Stimulated activated CD4-positive, alpha-beta T cell treated with anti-CD3 and anti-CD28 coated beads, Interleukin-1b, Interleukin-23, amount 100 ng/mL, for 24 hours (primary cell): ENCODE measurements around the gene VCP.

Experiments used
- DNase-seq, 4 experiments: peaks; one replicate each; pipeline ENCODE4 v3.0.0-alpha.2; 2020; ENCODE audit warnings: low read depth in 4 of 4, low spot score in 1 of 4

Gene VCP

DNA sequence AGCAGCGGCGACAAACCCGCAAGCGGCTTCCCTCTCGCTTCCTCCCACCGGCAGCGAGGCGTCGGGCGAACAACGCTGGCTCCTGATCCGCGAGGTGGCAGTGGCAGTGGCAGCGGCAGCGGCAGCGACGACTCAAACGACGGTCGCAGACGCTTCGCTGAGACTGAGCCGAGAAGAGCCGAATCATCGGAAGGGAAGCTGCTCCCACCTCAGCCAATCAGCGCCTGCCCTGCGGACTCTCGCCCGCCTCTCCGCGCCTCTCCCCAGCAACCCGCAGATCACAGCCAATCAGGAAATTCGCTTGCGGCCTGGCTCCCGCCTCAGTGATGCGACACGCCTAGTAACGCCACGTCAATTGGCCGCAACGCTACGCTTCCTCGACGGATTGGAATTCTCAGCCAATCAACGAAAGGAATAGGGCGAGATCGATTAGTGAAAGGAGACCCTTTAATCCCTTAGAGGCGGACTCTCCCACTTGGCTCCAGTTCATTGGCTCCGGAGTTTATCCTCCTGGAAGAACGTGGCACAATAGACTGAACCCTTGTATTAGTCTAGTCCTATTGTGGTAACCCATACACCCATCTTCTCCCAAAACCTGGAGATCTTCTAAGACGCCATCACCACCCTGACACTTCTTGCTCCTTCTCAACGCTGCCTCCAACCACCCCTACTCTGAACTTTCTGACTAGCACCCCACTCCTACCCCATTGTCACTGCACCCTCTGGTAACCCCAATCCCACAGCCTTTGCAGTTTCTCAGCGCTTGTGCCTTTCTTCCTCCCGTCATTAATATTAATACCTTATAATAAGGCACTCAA is at the start of gene VCP:
Gene VCP, minus strand, starts transcription at position 165 of the 818 bp plus-strand sequence. CDS start 272 bp downstream, outside the sequence.
- peak; percentile 76 to 94 (median 90) for DNase-seq

DNA sequence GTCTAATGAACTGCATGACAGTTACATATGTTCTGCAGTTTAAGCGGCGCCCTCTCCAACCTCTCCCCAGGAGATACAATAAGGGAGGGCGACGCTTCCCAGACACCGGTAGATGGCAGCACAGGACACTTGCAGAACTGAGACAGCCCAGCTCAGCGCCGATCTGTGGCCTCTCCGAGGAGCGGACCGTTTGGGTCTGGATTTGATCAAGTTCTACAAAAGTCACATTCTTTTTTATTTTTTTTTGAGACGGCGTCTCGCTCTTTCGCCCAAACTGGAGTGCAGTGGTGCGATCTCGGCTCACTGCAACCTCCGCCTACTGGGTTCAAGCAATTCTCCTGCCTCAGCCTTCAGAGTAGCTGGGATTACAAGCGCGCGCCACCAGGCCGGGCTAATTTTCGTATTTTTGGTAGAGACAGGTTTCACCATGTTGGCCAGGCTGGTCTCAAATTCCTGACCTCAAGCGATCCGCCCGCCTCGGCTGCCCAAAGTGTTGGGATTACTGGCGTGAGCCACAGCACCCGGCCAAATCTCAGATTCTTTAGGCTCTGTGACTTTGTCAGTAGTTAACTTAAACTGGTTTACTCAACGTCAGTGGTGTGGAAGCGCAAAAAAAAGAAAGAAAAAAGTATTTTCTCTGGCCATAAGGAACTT is 44.6 kb upstream of the VCP start:
- peak; percentile 78 to 80 (median 80) for DNase-seq

DNA sequence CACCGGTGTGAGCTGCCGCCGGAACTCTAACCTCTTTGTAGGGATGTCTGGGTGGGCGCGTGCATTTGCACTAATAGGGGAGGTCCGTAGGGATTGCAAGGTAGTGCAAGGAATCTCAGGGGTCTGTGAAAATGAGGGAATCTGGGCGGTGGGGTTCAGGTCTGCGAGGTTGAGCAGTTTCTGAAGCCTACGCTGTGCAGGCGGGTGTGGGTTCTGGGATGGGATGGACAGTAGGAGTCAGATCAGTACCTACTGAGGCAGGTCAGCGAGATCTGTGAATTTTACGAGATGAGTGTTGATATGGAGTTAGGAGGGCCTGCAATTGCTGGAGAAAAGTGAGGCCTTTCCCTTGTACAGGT is 44.1 kb upstream of the VCP start:
- no peak for DNase-seq

DNA sequence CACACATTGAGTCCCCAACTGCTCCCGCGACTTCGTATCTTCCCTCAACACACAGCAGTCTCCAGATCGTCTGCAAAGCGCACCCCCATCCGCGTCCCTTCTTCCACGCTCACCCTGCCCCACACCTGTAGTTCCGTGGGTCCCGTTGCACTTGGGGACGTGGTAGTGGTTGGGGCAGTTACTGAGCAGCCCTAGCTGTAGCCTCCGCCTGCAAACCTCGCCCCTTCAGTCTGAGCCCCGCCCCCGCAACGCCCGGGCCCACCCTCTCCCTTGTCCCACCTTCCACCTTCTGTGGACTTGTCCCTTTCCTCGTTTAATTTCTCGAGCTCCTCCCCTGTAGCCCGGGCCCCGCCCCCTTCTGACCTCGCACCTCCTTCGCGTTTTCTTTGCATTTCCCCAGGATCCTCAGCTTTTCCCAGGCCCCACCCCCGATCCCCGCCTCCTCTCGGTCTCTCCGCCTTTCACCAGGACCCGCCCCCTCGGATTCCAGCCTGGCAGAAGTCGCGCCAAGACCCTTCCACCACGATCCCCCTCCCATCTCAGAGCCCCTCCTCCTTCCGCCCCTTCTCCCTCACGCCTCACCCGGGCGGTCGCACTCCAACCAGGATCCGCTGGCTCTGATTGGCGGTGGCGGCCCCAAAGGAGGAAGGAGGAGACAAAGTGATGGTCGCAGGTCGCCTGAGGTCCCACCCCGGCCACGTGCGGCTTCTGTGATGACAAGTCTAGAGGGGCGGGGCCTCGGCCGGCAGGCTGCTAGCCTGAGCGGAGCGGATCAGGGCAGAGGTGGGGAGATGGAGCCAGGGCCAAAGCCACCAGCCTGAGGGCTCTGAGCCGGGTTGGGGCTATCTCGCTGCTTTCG is 43.5 kb upstream of the VCP start, which contains the start of gene ATOSB:
Gene ATOSB, minus strand, starts transcription at position 183 of the 859 bp plus-strand sequence. CDS start 7,588 bp downstream, outside the sequence.
- peak; percentile 77 to 90 (median 82) for DNase-seq

DNA sequence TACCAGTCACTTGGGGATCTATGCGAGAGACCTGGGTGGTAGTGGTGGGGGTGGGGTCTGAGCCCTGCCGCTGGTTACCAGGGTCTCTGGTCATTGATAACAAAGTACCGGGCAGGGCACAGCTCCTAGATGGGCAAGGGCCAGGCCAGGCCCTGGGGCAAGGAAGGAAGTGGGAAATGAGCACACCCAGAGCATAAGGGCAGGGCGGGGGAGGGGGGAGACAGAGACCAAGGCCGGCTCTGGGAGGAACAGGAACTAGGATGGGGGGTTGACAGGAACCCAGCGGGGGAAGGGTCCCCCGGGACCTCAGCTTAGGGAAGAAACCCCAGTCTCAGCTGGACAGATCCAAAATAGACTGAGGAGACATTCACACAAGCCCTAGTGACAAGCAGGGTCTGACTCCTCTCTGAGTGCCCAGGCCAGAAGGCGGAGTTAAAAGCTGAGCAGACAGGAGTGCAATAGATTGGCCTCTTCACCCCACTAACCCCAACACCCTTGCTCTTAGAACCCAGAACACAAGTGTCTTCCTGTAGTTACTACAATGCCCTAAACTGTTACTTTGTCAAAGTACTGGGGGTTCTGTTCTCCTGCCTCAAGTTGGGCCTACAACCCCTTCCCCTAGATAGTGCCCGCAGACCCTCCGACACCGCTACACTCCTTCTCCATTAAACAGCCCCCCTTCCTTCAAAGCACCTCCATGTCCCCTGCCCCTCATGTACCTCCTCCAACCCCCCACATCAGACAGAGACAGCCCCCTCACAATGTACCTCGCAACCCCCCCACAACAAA is 42.6 kb upstream of the VCP start:
- no peak for DNase-seq

DNA sequence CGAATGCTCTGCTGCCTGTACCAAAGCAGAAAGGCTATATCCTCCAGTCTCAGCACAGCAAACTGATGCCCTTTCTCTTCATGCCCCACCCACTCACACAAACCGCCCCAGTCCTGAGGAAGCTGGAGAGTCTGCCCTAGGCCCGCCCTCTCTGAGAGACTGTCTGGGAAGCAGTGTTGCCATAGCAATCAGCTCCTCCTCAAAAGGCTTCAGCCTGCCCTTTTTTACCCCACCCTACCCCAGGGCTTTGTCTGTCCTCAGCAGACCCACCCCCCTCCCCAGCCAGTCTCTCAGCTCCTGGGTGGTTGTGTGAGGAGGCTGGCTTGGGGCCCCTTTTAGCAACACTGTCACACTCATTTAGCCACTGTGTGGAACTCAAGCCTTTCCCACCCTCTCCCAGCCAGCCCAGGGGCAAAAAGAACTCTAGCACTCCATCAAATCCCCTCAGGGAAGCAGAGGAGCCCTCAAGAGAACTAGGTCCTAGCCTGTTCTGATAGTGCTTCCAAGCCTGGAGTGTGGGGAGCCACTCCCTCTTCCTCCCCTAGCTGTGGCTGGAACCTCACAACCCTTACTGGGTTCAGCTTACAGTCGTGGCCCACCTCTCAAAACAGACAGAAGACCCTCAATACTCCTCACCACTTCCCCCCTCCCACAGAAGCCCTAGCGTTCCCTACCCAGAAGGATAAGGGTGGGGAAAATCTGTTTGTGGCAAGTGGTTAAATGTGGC is 41.9 kb upstream of the VCP start:
- DNase-seq: peak in 2 of 4 experiments; percentile 45 to 53

DNA sequence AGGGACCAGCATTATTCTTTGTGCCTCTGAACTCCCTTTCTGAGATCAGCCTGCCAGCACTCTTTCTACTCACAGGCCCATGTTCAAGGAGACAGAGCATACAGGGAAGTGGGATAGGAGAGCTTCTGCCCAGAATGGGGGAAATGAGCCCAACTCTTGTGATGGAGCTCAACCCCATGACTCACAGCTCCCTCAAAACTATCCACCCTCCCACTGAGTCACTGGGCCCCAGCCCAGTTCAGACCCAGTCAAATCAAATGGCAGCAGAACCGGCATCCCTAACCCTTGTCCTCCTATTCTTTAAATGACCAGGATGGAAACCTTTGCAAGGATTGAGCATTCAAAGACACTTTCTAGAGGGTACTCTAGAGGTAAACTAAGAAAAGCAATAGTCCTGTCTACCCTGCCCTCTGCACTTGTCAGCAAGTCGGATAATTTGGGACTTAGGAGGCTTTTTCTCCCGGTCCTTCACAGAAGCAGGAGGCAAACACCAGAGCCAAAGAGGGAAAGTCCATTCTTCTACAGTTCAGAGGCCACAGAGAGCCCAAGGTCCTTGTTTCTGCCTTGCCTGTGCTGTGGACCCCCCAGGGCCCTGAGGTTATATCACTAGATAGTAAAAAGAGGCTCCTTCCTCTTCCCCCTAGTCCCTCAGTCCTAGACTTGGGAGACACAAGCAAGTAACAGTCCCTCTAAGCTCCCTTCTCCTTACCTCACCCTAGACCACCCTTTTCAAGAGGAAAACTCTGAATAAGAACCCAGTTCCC is 40.0 kb upstream of the VCP start:
- DNase-seq: no peak

DNA sequence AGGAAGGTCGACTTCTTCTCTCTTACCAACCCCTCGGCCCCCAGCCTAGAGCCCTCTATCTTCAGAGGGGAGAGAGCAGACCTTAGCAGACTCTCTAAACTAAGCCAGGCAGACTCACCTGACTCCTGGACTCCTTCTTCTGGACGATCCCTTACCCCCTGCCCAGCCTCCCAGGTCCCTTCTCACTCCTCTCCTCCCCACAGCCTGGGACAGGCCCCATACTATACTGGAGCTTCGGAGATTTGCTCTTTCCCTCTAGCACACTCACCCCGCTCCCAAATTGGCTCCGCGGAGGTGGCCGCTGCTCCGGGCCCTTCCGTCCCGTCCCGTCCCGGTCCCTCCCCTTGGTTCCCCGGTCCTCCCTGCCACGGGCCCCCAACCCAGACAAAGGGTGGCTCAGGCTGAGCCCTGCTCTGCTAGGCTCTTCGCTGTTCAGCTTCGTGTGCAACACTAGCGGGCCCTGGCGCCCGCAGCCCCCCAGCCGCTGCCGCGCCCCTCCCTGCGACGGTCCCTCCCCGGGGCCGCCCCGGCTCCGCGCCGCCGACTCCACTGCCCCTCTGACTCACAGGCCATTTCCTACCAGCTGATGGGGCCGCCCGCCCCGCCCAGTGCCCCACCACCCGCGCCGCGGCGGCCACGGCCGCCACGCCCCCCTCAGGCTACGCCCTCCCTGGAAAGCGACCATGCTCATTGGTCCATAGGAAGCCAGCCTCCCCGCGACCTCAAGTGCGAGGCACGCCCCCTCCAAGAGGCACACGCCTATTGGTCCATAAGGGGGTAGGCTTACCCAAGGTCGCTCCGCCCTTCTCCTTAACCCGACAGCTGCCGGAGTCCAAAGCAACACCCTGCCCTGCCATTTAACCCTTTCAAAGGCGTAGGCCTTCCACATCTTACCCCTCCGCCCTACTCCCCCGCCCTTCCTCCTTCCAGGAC is 38.8 kb upstream of the VCP start:
- DNase-seq: peak; percentile 85 to 94 (median 92)

DNA sequence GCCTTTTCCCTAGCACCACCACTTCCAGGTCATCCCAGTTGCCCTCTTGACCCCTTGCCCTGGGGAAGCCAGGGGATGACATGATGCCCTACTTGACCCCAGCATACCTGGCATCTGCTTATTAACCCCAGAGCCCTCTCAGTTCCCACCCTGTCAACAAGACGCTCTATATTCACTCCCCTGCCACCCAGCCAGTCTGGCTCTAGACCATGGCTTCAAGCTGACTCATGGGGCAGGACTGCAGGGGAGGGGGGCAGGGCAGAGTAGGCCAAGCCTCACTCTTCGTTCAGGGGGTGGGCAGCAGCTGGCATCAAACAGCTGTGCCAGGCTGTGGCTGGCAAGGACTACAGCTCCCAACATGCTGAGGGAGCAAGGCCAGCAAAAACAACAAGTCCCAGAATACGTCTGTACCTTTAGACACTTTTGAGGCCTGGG is 37.9 kb upstream of the VCP start:
- DNase-seq: no peak

DNA sequence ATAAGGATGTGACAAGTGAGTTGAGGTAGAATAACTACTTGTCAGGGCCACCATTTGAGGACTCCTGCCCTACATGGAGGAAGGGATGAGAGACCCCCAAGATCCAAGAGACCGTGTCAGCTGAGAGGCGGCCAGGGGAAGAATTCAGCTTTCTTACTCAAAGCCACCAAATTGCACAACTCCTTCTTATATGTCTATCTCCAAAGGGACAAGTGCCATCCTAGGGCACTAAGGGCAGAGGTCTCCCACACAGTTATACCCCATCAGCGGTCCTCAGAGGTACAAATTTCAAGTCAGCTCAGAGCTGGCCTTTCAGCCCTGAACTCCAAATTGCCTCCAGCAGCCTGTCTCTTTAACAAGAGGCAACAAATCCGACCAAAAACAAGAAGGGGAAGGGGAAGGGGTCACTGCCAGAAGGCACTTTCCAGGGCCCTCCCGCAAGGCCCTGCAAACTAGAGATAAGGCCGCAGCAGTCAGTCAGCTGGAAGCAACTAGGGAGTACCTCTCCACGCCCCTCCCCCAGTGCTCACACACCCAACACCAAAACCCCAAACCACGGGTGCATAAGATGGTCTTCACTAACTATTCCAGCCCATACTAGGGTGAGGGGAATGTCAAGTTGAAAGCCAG is 36.6 kb upstream of the VCP start:
- DNase-seq: no peak

DNA sequence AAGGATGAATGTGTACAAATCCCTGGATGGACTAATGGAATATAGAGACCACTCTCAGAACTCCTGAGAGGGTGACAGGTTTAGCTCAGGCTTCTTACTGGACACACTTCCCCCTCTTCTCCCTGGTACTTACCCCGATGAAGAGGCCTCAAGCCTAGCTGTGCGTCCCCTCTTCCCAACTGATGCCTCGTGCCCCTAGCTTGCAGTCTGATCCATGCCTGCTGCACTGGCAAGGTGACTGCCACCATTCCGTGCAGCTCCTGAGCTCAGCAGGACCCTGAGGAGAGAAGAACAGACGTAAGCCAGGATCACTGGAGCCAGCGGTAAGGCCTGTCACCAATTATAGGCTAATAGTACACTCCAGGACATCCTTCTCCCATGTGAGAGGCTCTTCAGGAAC is 36.0 kb upstream of the VCP start:
- no peak for DNase-seq

DNA sequence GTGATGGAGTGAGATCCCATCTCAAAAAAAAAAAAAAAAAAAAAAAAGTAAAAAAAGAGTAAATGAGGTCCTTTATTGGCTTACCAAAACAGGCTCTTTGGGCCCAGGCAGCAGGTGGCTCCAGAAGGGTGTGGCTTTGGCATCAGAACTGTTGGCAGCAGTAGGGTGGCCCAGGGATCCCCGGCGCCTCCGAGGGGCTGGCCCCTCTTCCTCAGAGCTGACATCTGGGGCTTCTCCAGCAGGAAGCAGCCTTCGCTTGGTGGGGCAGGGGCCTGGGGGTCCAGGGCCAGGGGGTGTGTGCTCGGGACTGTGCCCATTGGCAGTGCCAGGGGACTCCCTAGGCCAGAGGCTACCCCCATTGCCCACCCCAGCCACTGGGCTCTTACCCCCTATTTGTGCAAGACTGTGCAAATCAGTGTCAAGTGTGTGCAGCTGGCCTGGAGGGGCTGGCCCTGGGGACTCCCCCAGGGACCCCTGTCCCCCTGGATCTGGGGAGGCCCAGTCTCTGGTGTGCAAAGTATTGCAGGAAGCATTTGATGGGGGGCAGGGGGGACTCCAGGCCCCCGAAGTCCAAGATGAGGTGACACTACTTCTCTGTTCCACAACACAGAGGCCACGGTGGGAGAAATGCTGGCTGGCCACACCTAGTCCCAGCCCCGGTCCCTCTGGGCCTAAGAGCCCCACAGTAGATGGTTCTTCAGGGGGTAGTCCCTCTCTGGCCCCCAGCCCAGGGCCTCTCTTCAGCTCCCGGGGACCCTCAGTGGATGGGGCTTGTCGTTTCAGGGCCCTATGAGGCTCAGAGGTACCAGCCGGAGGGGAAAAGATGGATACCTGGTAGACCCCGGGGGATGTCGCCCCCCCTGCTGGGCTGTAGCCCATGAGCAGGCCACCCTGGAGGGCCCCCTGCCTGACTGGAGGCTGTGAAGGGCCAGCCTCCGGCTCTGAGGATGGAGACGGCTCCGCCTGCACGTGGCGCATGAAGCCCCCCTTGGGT is 35.2 kb upstream of the VCP start:
- no peak for DNase-seq

DNA sequence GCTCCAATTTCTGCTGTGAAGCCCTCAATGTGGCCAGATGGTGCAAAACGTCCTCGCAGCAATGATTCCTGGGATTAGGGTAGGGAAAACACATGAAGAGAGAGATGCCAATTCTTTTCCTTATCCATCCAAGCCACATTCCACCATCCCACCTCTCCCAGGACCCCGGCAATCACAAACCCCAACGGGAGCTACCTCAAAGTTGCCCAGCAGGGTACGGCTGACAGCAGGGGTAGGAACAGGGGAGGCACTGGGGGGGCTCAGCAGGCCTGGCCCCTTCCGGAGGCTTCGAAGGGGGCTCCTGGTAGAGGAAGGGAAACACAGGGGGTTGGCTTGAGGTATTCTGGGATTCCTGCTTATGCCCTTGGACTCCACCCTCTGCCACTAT is 33.9 kb upstream of the VCP start:
- DNase-seq: no peak

DNA sequence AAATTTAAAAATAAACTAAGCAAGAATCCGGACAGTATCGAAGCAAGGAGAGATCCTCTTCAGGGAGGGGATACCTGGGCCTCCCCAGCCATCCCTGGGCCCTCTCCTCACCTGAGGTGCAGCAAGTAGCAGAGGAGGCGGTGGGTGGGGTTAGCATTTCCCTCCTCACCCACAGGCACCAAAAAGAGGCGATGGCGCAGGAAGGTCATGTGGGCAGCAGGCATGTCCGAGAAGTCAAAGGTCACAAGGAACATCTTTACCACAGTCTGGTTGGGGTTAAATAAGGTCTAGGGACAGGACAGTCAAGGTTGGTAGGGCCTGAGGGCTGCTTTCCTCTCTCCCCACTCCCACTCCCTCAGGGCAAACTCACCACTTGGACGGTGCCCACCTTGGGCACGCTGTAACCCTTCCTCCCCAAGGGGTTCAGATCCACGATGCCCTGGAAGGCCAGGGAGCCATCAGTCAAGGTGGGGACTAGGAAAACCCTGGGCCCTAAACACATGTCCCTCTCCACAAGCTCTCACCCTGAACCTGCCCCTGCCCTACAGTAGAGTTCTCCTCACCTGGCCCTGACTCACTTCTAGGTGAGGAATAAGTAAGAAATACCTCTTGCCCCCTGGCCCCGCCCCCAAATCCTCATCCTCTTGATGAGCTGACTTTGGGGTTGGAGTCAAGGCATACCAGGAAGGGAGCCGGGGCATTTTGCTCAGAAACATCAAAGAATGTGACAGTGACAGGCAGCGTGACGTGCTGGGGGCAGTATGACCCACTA is 33.3 kb upstream of the VCP start:
- no peak for DNase-seq

DNA sequence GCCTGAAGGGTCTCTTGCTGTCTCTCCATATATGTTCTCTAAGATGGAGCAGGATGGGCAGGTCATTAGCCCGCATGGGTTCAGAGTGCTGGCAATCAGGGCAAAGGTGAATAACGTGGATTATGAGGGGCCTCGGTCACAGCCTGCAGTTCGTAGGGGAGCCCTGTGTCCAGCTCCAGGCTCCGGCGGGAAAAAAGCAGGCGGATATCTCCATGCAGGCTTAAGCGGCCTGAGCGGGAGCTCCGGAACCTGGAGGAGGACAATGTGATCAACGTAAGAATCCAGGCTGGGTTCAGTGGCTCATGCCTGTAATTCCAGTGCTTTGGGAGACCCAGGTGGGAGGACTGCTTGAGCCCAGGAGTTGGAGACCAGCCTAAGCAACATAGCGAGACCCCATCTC is 32.7 kb upstream of the VCP start:
- no peak for DNase-seq

DNA sequence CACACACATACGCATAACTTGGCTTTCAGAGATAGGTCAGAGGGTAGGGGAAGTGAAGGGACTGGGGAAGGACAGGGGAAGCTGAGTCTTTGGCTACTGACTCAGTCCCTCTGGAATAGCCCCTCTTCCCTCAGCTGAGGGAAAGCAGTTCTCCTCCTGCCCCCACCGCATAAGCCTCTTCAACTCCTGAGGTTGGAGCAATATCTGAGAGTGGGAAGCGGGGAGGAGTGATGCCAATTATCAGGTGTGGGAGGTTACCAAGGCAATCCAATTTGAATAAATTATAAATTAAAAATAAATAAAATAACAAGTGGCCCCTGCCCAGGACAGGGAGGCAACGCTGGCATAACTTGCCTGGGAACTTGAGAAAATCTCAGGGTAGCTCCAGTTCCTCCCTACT is 32.2 kb upstream of the VCP start:
- DNase-seq: no peak
